Neural cell (in vitro differentiated cells): Measurements from ENCODE around the gene APCDD1. TPM values are rescaled to one million over a fixed set of nuclear protein-coding genes. Genes with fewer than 3 reads are reported as not detected.

Experiments
- H2AFZ ChIP-seq: fragments of 200-600, 300-800 bp; sonication (generic), shearing (Covaris generic); 2 replicates; pipeline ENCODE4 v1.6.0; 2014; ENCODE audit warnings: low read depth, mild to moderate bottlenecking, antibody characterized with exemption, low read length, moderate library complexity
- H3F3A ChIP-seq: fragments of 200-600 bp; shearing (Covaris generic); 2 replicates; pipeline ENCODE4 v1.6.1; 2016; ENCODE audit warnings: mild to moderate bottlenecking, moderate library complexity, mixed read lengths, antibody characterized with exemption, low read length; ENCODE audit not compliant: insufficient read depth, poor library complexity, severe bottlenecking
- H3K27ac ChIP-seq: fragments of 200-600, 300-800 bp; sonication (generic), shearing (Covaris generic); 2 replicates; pipeline ENCODE4 v1.5.1; 2014; ENCODE audit warnings: mild to moderate bottlenecking, low read length, moderate library complexity
- H3K27me3 ChIP-seq: fragments of 300-800, 200-600 bp; sonication (generic), shearing (Covaris generic); 2 replicates; pipeline ENCODE4 v1.6.0; 2014; ENCODE audit warnings: mild to moderate bottlenecking, low read depth, low read length, moderate library complexity; ENCODE audit not compliant: insufficient read depth
- H3K36me3 ChIP-seq: fragments of 300-800, 200-600 bp; sonication (generic), shearing (Covaris generic); 2 replicates; pipeline ENCODE4 v1.5.1; 2014; ENCODE audit warnings: mild to moderate bottlenecking, antibody characterized with exemption, low read length, moderate library complexity; ENCODE audit not compliant: insufficient read depth
- H3K4me2 ChIP-seq: fragments of 300-800, 200-600 bp; sonication (generic), shearing (Covaris generic); 2 replicates; pipeline ENCODE4 v1.6.0; 2014; ENCODE audit warnings: mild to moderate bottlenecking, low read length
- H3K4me3 ChIP-seq: fragments of 300-800, 200-600 bp; sonication (generic), shearing (Covaris generic); 2 replicates; pipeline ENCODE4 v1.5.1; 2014; ENCODE audit warnings: mild to moderate bottlenecking, low read length, moderate library complexity
- H3K79me2 ChIP-seq: fragments of 200-600 bp; shearing (Covaris generic); replicated peaks from 2 replicates; pipeline ENCODE4 v1.6.0; 2014; ENCODE audit warnings: mild to moderate bottlenecking, low read length, moderate library complexity; ENCODE audit not compliant: insufficient read depth
- H3K9ac ChIP-seq: fragments of 300-800, 200-600 bp; sonication (generic), shearing (Covaris generic); 2 replicates; pipeline ENCODE4 v1.6.1; 2016; ENCODE audit warnings: mild to moderate bottlenecking, low read length, mixed read lengths
- H3K9me2 ChIP-seq: fragments of 200-600 bp; shearing (Covaris generic); 2 replicates; pipeline ENCODE4 v1.6.1; 2016; ENCODE audit warnings: mild to moderate bottlenecking, low read length, mixed read lengths; ENCODE audit not compliant: insufficient read depth
- H3K9me3 ChIP-seq: fragments of 200-600, 300-800 bp; sonication (generic), shearing (Covaris generic); 2 replicates; pipeline ENCODE4 v1.6.1; 2016; ENCODE audit warnings: mild to moderate bottlenecking, mixed run types, low read length, moderate library complexity, mixed read lengths
- H4K20me1 ChIP-seq: fragments of 200-600 bp; shearing (Covaris generic); 2 replicates; pipeline ENCODE4 v1.6.1; 2016; ENCODE audit warnings: mild to moderate bottlenecking, mixed run types; ENCODE audit not compliant: insufficient read depth
- CTCF ChIP-seq: fragments of 450-650 bp; IDR thresholded peaks from 2 replicates; pipeline ENCODE4 v1.5.1; 2014; ENCODE audit warnings: antibody characterized with exemption, mild to moderate bottlenecking, moderate library complexity; ENCODE audit not compliant: poor library complexity, severe bottlenecking
- EP300 ChIP-seq: fragments of 450-650 bp; conservative IDR thresholded peaks from 2 replicates; pipeline ENCODE4 v1.6.1; 2014; ENCODE audit warnings: antibody characterized with exemption, mild to moderate bottlenecking, moderate library complexity; ENCODE audit not compliant: poor library complexity, severe bottlenecking
- EZH2 ChIP-seq: fragments of 200-600, 300-800 bp; shearing (Covaris generic), sonication (generic); IDR thresholded peaks from 2 replicates; pipeline ENCODE4 v1.6.1; 2014; ENCODE audit warnings: antibody characterized with exemption, low read length, borderline replicate concordance, mild to moderate bottlenecking; ENCODE audit not compliant: insufficient read depth, poor library complexity, severe bottlenecking
- MXI1 ChIP-seq: fragments of 450-650 bp; conservative IDR thresholded peaks from 2 replicates; pipeline ENCODE4 v1.6.1; 2014; ENCODE audit warnings: antibody characterized with exemption, mild to moderate bottlenecking; ENCODE audit not compliant: poor library complexity, severe bottlenecking
- POLR2AphosphoS5 ChIP-seq: IDR thresholded peaks from 2 replicates; pipeline ENCODE4 v1.6.1; 2012
- RAD21 ChIP-seq: fragments of 450-650 bp; conservative IDR thresholded peaks from 2 replicates; pipeline ENCODE4 v1.6.1; 2014; ENCODE audit warnings: antibody characterized with exemption, mild to moderate bottlenecking, moderate library complexity
- REST ChIP-seq: IDR thresholded peaks from 2 replicates; pipeline ENCODE4 v1.6.1; 2012; ENCODE audit warnings: borderline replicate concordance
- SMC3 ChIP-seq: fragments of 450-650 bp; conservative IDR thresholded peaks from 2 replicates; pipeline ENCODE4 v1.6.1; 2014; ENCODE audit warnings: antibody characterized with exemption, mild to moderate bottlenecking, moderate library complexity; ENCODE audit not compliant: poor library complexity
- TAF1 ChIP-seq: IDR thresholded peaks from 2 replicates; pipeline ENCODE4 v1.6.1; 2012; ENCODE audit warnings: low read depth
- polyA plus RNA-seq: library from polyadenylated mRNA; depleted of rRNA; stranded (reverse); fragments of >200 nt; gene quantifications from 2 replicates; pipeline ENCODE4 v1.2.3, GENCODE V29; 2014

APCDD1 gene
- polyA plus RNA-seq, 1 donor from 2014 or later, result 0.58 TPM

- Histone ChIP-seq H3K4me2 (no peak overlapping the region), H3K4me3 (no peak overlapping the region), H3K9me2 (no peaks in the 10 kb centered on the region), H4K20me1 (no peaks in the 10 kb centered on the region), H3K79me2 (no peaks in the 10 kb centered on the region), H3K9ac (no peak overlapping the region), H3K27me3 (no peaks in the 10 kb centered on the region), H3F3A (no peaks in the 10 kb centered on the region), H3K36me3 (no peaks in the 10 kb centered on the region), H3K27ac (no peak overlapping the region), H3K9me3 (no peaks in the 10 kb centered on the region), H2AFZ (no peak overlapping the region)
- TF ChIP-seq CTCF (no peak), EP300 (no peak), EZH2 (no peak), SMC3 (no peak), RAD21 (no peak), REST (no peak), MXI1 (no peak), TAF1 (no peak), POLR2AphosphoS5 (no peak)
These were observed 31.7 kb upstream of the APCDD1 start for GRCh38 chr18:10422731-10423130.

GRCh38 chr18:10424585-10425307, 29.7 kb upstream of the APCDD1 start:
- Histone ChIP-seq H2AFZ (no peak overlapping the region), H3K9ac (no peak overlapping the region), H3K9me2 (no peaks in the 10 kb centered on the region), H3K4me2 (no peak overlapping the region), H3K4me3 (no peak overlapping the region), H3K9me3 (no peaks in the 10 kb centered on the region), H3K79me2 (no peaks in the 10 kb centered on the region), H3K27ac (no peak overlapping the region), H3K27me3 (no peaks in the 10 kb centered on the region), H3K36me3 (no peaks in the 10 kb centered on the region), H4K20me1 (no peaks in the 10 kb centered on the region), H3F3A (no peaks in the 10 kb centered on the region)
- TF ChIP-seq EP300 (no peak), REST (no peak), CTCF (no peak), TAF1 (no peak), RAD21 (no peak), SMC3 (no peak), MXI1 (no peak), POLR2AphosphoS5 (no peak), EZH2 (no peak)
